ENCODE data around the gene NADSYN1.

- TF ChIP-seq CTCF (IDR thresholded peaks at IDR 0.05) = no peak
- TF ChIP-seq, protein P1, sequence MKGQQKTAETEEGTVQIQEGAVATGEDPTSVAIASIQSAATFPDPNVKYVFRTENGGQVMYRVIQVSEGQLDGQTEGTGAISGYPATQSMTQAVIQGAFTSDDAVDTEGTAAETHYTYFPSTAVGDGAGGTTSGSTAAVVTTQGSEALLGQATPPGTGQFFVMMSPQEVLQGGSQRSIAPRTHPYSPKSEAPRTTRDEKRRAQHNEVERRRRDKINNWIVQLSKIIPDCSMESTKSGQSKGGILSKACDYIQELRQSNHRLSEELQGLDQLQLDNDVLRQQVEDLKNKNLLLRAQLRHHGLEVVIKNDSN (CRISPR knock-in tag; IDR thresholded peaks at IDR 0.05) = no peak
- no peak for TF ChIP-seq FOXK1 (CRISPR knock-in tag; IDR thresholded peaks at IDR 0.05)
- no peak for TF ChIP-seq TEAD1 (CRISPR knock-in tag; IDR thresholded peaks at IDR 0.05)
- TF ChIP-seq, protein P2, sequence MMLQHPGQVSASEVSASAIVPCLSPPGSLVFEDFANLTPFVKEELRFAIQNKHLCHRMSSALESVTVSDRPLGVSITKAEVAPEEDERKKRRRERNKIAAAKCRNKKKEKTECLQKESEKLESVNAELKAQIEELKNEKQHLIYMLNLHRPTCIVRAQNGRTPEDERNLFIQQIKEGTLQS (CRISPR knock-in tag; conservative IDR thresholded peaks at IDR 0.05) = no peak
- TF ChIP-seq ZNF121 (CRISPR knock-in tag; IDR thresholded peaks at IDR 0.05) = no peak
- TF ChIP-seq ELF4 (CRISPR knock-in tag; IDR thresholded peaks at IDR 0.05; ENCODE audit: low read depth) = no peak
- no peak for TF ChIP-seq ZNF263 (CRISPR knock-in tag; IDR thresholded peaks at IDR 0.05; ENCODE audit: low read depth)
- no peak for TF ChIP-seq JUN (CRISPR knock-in tag; IDR thresholded peaks at IDR 0.05)
- TF ChIP-seq, protein P3, sequence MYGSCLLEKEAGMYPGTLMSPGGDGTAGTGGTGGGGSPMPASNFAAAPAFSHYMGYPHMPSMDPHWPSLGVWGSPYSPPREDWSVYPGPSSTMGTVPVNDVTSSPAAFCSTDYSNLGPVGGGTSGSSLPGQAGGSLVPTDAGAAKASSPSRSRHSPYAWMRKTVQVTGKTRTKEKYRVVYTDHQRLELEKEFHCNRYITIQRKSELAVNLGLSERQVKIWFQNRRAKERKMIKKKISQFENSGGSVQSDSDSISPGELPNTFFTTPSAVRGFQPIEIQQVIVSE (CRISPR knock-in tag; IDR thresholded peaks at IDR 0.05; ENCODE audit: borderline replicate concordance) = no peak
- TF ChIP-seq CBFB (CRISPR knock-in tag; IDR thresholded peaks at IDR 0.05; ENCODE audit: low read depth) = no peak
- TF ChIP-seq, protein P4, sequence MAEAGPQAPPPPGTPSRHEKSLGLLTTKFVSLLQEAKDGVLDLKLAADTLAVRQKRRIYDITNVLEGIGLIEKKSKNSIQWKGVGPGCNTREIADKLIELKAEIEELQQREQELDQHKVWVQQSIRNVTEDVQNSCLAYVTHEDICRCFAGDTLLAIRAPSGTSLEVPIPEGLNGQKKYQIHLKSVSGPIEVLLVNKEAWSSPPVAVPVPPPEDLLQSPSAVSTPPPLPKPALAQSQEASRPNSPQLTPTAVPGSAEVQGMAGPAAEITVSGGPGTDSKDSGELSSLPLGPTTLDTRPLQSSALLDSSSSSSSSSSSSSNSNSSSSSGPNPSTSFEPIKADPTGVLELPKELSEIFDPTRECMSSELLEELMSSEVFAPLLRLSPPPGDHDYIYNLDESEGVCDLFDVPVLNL (CRISPR knock-in tag; IDR thresholded peaks at IDR 0.05; ENCODE audit: borderline replicate concordance, low read depth) = no peak
- no peak for TF ChIP-seq NFYB (CRISPR knock-in tag; conservative IDR thresholded peaks at IDR 0.05; ENCODE audit: low read depth)
Observed at GRCh38 chr11:71501071-71501985, 48.3 kb downstream of the NADSYN1 start.

All from WTC11 (cell line).